Activated CD8-positive, alpha-beta T cell treated with anti-CD3 and anti-CD28 coated beads, Interleukin-2, amount 10 ng/mL, durations not matched to agents 7 days and 5 days (primary cell): ENCODE results near the gene LRP1. TPM values are rescaled to one million over a fixed set of nuclear protein-coding genes. Genes with fewer than 3 reads are reported as not detected.

Source experiments
- ATAC-seq: fragments of 150-1000 bp; cut with Tn5 transposase; one replicate; pipeline ENCODE4 v1.10.0; 2021; ENCODE audit warnings: moderate library complexity
- CTCF ChIA-PET: fragments of 350-600 bp; sonication (Branson Sonifier 250); formaldehyde crosslinking; loops from one replicate; lab custom pipeline; 2021; ENCODE audit warnings: antibody characterized with exemption; lab: Charles Lee
- POLR2A ChIA-PET: fragments of 350-600 bp; sonication (Branson Sonifier 250); formaldehyde crosslinking; loops from one replicate; lab custom pipeline; 2021; ENCODE audit warnings: antibody characterized with exemption; lab: Charles Lee
- DNase-seq: peaks from one replicate; pipeline ENCODE4 v3.0.0-alpha.2; 2020
- H3K27ac Mint-ChIP-seq: one replicate; pipeline ENCODE4 v1.8.0; 2021; ENCODE audit warnings: mild to moderate bottlenecking, mixed read lengths
- H3K27me3 Mint-ChIP-seq: one replicate; pipeline ENCODE4 v1.8.0; 2021; ENCODE audit warnings: low read depth, mixed read lengths
- H3K36me3 Mint-ChIP-seq: one replicate; pipeline ENCODE4 v1.8.0; 2021; ENCODE audit warnings: low read depth, mixed read lengths
- H3K4me1 Mint-ChIP-seq: one replicate; pipeline ENCODE4 v1.8.0; 2021; ENCODE audit warnings: low read depth, mixed read lengths
- H3K4me3 Mint-ChIP-seq: one replicate; pipeline ENCODE4 v1.8.0; 2021; ENCODE audit warnings: mild to moderate bottlenecking, mixed read lengths
- H3K9me3 Mint-ChIP-seq: one replicate; pipeline ENCODE4 v1.8.0; 2022; ENCODE audit warnings: mixed read lengths; ENCODE audit not compliant: insufficient read depth
- total RNA-seq, 2 experiments: library from RNA; stranded (reverse); gene quantifications; one replicate each; pipeline ENCODE4 v1.2.3, GENCODE V29; 2021

LRP1 gene
- total RNA-seq, 2 experiments from 2014 or later: 0.39 to 0.40 TPM

- no peak for ATAC-seq
- Mint-ChIP-seq H3K4me3 (no peak overlapping the region), H3K27ac (no peak overlapping the region), H3K4me1 (peaks cover 17% of the 10 kb centered on the region), H3K36me3 (no peaks in the 10 kb centered on the region), H3K27me3 (peaks cover 3% of the 10 kb centered on the region), H3K9me3 (no peaks in the 10 kb centered on the region)
- CTCF ChIA-PET: interaction anchor here (1.0 to 1.9 kb wide), 4 partner anchors 17 to 47 kb away, joined by 3 to 9 read pairs (median 3); no protein-coding TSS in a partner anchor
- DNase-seq: no peak
- POLR2A ChIA-PET: no interaction called here
Observed at GRCh38 chr12:57158665-57159064, 30.4 kb downstream of the LRP1 start.

- no peak overlapping the region for H3K4me3 Mint-ChIP-seq
- peaks cover 3% of the 10 kb centered on the region for H3K27me3 Mint-ChIP-seq
- H3K27ac Mint-ChIP-seq: no peak overlapping the region
- POLR2A ChIA-PET: no interaction called here
- DNase-seq (no peak), ATAC-seq (no peak)
- no peaks in the 10 kb centered on the region for H3K36me3 Mint-ChIP-seq
- peaks cover 17% of the 10 kb centered on the region for H3K4me1 Mint-ChIP-seq
- CTCF ChIA-PET: interaction anchor here (1.3 kb wide), 1 partner anchor 47 kb away, joined by 3 read pairs; no protein-coding TSS in a partner anchor
- no peaks in the 10 kb centered on the region for H3K9me3 Mint-ChIP-seq
Observed at GRCh38 chr12:57159311-57159710, 31.0 kb downstream of the LRP1 start.

- no peaks in the 10 kb centered on the region for H3K36me3 Mint-ChIP-seq
- ATAC-seq (no peak), DNase-seq (no peak)
- H3K4me1 Mint-ChIP-seq: peaks cover 17% of the 10 kb centered on the region
- H3K27me3 Mint-ChIP-seq: peaks cover 3% of the 10 kb centered on the region
- H3K9me3 Mint-ChIP-seq: no peaks in the 10 kb centered on the region
- CTCF ChIA-PET: interaction anchor here (0.9 to 1.3 kb wide), 2 partner anchors 11 to 48 kb away, joined by 3 read pairs; no protein-coding TSS in a partner anchor
- H3K4me3 Mint-ChIP-seq: no peak overlapping the region
- POLR2A ChIA-PET: no interaction called here
- H3K27ac Mint-ChIP-seq: no peak overlapping the region
Observed at GRCh38 chr12:57160040-57160439, 31.8 kb downstream of the LRP1 start.

- DNase-seq (no peak), ATAC-seq (no peak)
- Mint-ChIP-seq H3K4me1 (peaks cover 17% of the 10 kb centered on the region), H3K27me3 (no peaks in the 10 kb centered on the region), H3K9me3 (no peaks in the 10 kb centered on the region), H3K4me3 (no peak overlapping the region), H3K36me3 (no peaks in the 10 kb centered on the region), H3K27ac (no peak overlapping the region)
- POLR2A ChIA-PET: no interaction called here
- CTCF ChIA-PET: interaction anchor here (1.2 kb wide), 1 partner anchor 37 kb away, joined by 3 read pairs; no protein-coding TSS in a partner anchor
Observed at GRCh38 chr12:57160741-57161140, 32.5 kb downstream of the LRP1 start.

GRCh38 chr12:57161491-57161890 lies 33.2 kb downstream of the LRP1 start:
- H3K27me3 Mint-ChIP-seq: no peaks in the 10 kb centered on the region
- peaks cover 17% of the 10 kb centered on the region for H3K4me1 Mint-ChIP-seq
- no peaks in the 10 kb centered on the region for H3K36me3 Mint-ChIP-seq
- H3K27ac Mint-ChIP-seq: no peak overlapping the region
- H3K9me3 Mint-ChIP-seq: no peaks in the 10 kb centered on the region
- DNase-seq (no peak), ATAC-seq (no peak)
- CTCF ChIA-PET: interaction anchor here (1.2 kb wide), 1 partner anchor 38 kb away, joined by 3 read pairs; no protein-coding TSS in a partner anchor
- H3K4me3 Mint-ChIP-seq: no peak overlapping the region
- POLR2A ChIA-PET: no interaction called here

GRCh38 chr12:57162553-57163125 lies 34.4 kb downstream of the LRP1 start:
- ATAC-seq: no peak
- Mint-ChIP-seq H3K4me3 (no peak overlapping the region), H3K36me3 (no peaks in the 10 kb centered on the region), H3K27me3 (no peaks in the 10 kb centered on the region), H3K9me3 (no peaks in the 10 kb centered on the region), H3K4me1 (peaks cover 8% of the 10 kb centered on the region), H3K27ac (no peak overlapping the region)
- DNase-seq: no peak
- POLR2A ChIA-PET: no interaction called here
- CTCF ChIA-PET: no interaction called here

GRCh38 chr12:57164454-57164853 lies 36.2 kb downstream of the LRP1 start:
- no peak overlapping the region for H3K4me3 Mint-ChIP-seq
- H3K4me1 Mint-ChIP-seq: no peaks in the 10 kb centered on the region
- H3K27ac Mint-ChIP-seq: no peak overlapping the region
- no peaks in the 10 kb centered on the region for H3K9me3 Mint-ChIP-seq
- ChIA-PET CTCF (interaction anchor here (1.0 kb wide), 1 partner anchor 11 kb away, joined by 5 read pairs; no protein-coding TSS in a partner anchor), POLR2A (no interaction called here)
- DNase-seq: no peak
- no peaks in the 10 kb centered on the region for H3K36me3 Mint-ChIP-seq
- no peak for ATAC-seq
- no peaks in the 10 kb centered on the region for H3K27me3 Mint-ChIP-seq

- Mint-ChIP-seq H3K9me3 (no peaks in the 10 kb centered on the region), H3K36me3 (no peaks in the 10 kb centered on the region), H3K4me3 (no peak overlapping the region), H3K27me3 (no peaks in the 10 kb centered on the region), H3K27ac (no peak overlapping the region), H3K4me1 (no peaks in the 10 kb centered on the region)
- ATAC-seq (no peak), DNase-seq (no peak)
- POLR2A ChIA-PET: no interaction called here
- CTCF ChIA-PET: interaction anchor here (0.6 to 1.0 kb wide), 2 partner anchors 11 to 18 kb away, joined by 3 to 5 read pairs; no protein-coding TSS in a partner anchor
Observed at GRCh38 chr12:57164966-57165625, 36.8 kb downstream of the LRP1 start.

GRCh38 chr12:57165741-57166140 lies 37.5 kb downstream of the LRP1 start:
- Mint-ChIP-seq H3K36me3 (no peaks in the 10 kb centered on the region), H3K4me3 (no peak overlapping the region), H3K9me3 (no peaks in the 10 kb centered on the region), H3K27me3 (no peaks in the 10 kb centered on the region), H3K4me1 (no peaks in the 10 kb centered on the region), H3K27ac (no peak overlapping the region)
- ChIA-PET CTCF (interaction anchor here (1.0 kb wide), 1 partner anchor 10 kb away, joined by 5 read pairs; no protein-coding TSS in a partner anchor), POLR2A (no interaction called here)
- DNase-seq (no peak), ATAC-seq (no peak)

- H3K4me3 Mint-ChIP-seq: no peak overlapping the region
- POLR2A ChIA-PET: no interaction called here
- no peaks in the 10 kb centered on the region for H3K9me3 Mint-ChIP-seq
- H3K4me1 Mint-ChIP-seq: no peaks in the 10 kb centered on the region
- H3K27ac Mint-ChIP-seq: no peak overlapping the region
- ATAC-seq (peak; percentile 18), DNase-seq (no peak)
- no peaks in the 10 kb centered on the region for H3K36me3 Mint-ChIP-seq
- H3K27me3 Mint-ChIP-seq: no peaks in the 10 kb centered on the region
- CTCF ChIA-PET: interaction anchor here (1.1 kb wide), 1 partner anchor 43 kb away, joined by 3 read pairs; no protein-coding TSS in a partner anchor
Observed at GRCh38 chr12:57166971-57167371, 38.7 kb downstream of the LRP1 start.

- Mint-ChIP-seq H3K4me3 (no peak overlapping the region), H3K36me3 (no peaks in the 10 kb centered on the region), H3K9me3 (no peaks in the 10 kb centered on the region), H3K27ac (no peak overlapping the region), H3K27me3 (no peaks in the 10 kb centered on the region), H3K4me1 (no peaks in the 10 kb centered on the region)
- DNase-seq (no peak), ATAC-seq (no peak)
- POLR2A ChIA-PET: no interaction called here
- CTCF ChIA-PET: interaction anchor here (0.7 to 9.6 kb wide), 3 partner anchors 16 to 180 kb away, joined by 3 to 85 read pairs (median 4); no protein-coding TSS in a partner anchor
Observed at GRCh38 chr12:57168058-57168457, 39.8 kb downstream of the LRP1 start.
